HEK293 (cell line): ENCODE results near the gene ARMC7.

Source experiments
- CTCF ChIA-PET: fragments of 350-600 bp; formaldehyde crosslinking; extraction: SDS; loops from one replicate; lab custom pipeline; 2021; ENCODE audit warnings: antibody characterized with exemption; lab: Yijun Ruan, JAX
- POLR2A ChIA-PET: fragments of 300-600 bp; formaldehyde crosslinking; extraction: SDS; loops from one replicate; lab custom pipeline; 2020; ENCODE audit warnings: antibody characterized with exemption, inconsistent platforms; lab: Yijun Ruan, JAX
- H3K27ac ChIP-seq: fragments of 200-500 bp; sonication (Bioruptor generic); 2 replicates; pipeline ENCODE4 v1.5.1; 2014; ENCODE audit warnings: low read depth, low read length, control low read depth, inconsistent platforms; ENCODE audit errors: extremely low read depth
- H3K36me3 ChIP-seq, 2 experiments: fragments of 200-500 bp in 1 of 2; sonication (Bioruptor generic) in 1 of 2; 1 replicate in 1 of 2; 2 replicates in 1 of 2; pipeline ENCODE4 v1.5.1; 2014 to 2017; ENCODE audit warnings: inconsistent platforms in 2 of 2, low read length in 2 of 2; ENCODE audit not compliant: control insufficient read depth in 2 of 2, insufficient read depth in 1 of 2
- H3K4me1 ChIP-seq: fragments of 200-500 bp; sonication (Bioruptor generic); 2 replicates; pipeline ENCODE4 v1.5.1; 2014; ENCODE audit warnings: mild to moderate bottlenecking, low read length, inconsistent platforms; ENCODE audit not compliant: control insufficient read depth, insufficient read depth
- H3K4me3 ChIP-seq: 2 replicates; pipeline ENCODE4 v1.5.1; 2011; ENCODE audit warnings: low read depth, mild to moderate bottlenecking, control low read depth, low read length, moderate library complexity
- H3K9me3 ChIP-seq: fragments of 200-500 bp; sonication (Bioruptor generic); 2 replicates; pipeline ENCODE4 v1.5.1; 2014; ENCODE audit warnings: low read depth, low read length, inconsistent platforms; ENCODE audit not compliant: control insufficient read depth, insufficient read depth
- FEZF1 ChIP-seq: fragments of 450-650 bp; formaldehyde crosslinking; IDR thresholded peaks from 2 replicates; pipeline ENCODE4 v1.5.1; 2016; ENCODE audit warnings: missing biosample characterization, missing genetic modification characterization
- KLF8 ChIP-seq: fragments of 450-650 bp; formaldehyde crosslinking; IDR thresholded peaks from 2 replicates; pipeline ENCODE4 v1.5.1; 2016; ENCODE audit warnings: missing biosample characterization, missing genetic modification characterization
- PATZ1 ChIP-seq: fragments of 450-650 bp; formaldehyde crosslinking; IDR thresholded peaks from 2 replicates; pipeline ENCODE4 v1.5.1; 2016; ENCODE audit warnings: missing biosample characterization, missing genetic modification characterization
- PRDM1 ChIP-seq: fragments of 450-650 bp; formaldehyde crosslinking; IDR thresholded peaks from 2 replicates; pipeline ENCODE4; 2016; ENCODE audit warnings: missing biosample characterization, missing genetic modification characterization
- PRDM10 ChIP-seq: fragments of 450-650 bp; formaldehyde crosslinking; IDR thresholded peaks from 2 replicates; pipeline ENCODE4 v1.5.1; 2016; ENCODE audit warnings: missing biosample characterization, missing genetic modification characterization
- SP7 ChIP-seq: fragments of 450-650 bp; formaldehyde crosslinking; IDR thresholded peaks from 2 replicates; pipeline ENCODE4 v1.5.1; 2016; ENCODE audit warnings: missing biosample characterization, missing genetic modification characterization
- TRIM28 ChIP-seq: IDR thresholded peaks from 2 replicates; pipeline ENCODE4 v1.6.1; 2011; ENCODE audit warnings: low read length, control low read depth, borderline replicate concordance
- ZBTB17 ChIP-seq: fragments of 450-650 bp; formaldehyde crosslinking; IDR thresholded peaks from 2 replicates; pipeline ENCODE4 v1.5.1; 2016; ENCODE audit warnings: missing biosample characterization, missing genetic modification characterization
- ZNF202 ChIP-seq: fragments of 450-650 bp; formaldehyde crosslinking; IDR thresholded peaks from 2 replicates; pipeline ENCODE4 v1.5.1; 2016; ENCODE audit warnings: missing biosample characterization, missing genetic modification characterization, borderline replicate concordance
- ZNF280C ChIP-seq: fragments of 450-650 bp; formaldehyde crosslinking; IDR thresholded peaks from 2 replicates; pipeline ENCODE4 v1.5.1; 2016; ENCODE audit warnings: missing biosample characterization, missing genetic modification characterization
- ZNF311 ChIP-seq: fragments of 450-650 bp; formaldehyde crosslinking; IDR thresholded peaks from 2 replicates; pipeline ENCODE4 v1.5.1; 2017; ENCODE audit warnings: missing biosample characterization, missing genetic modification characterization, borderline replicate concordance
- ZNF416 ChIP-seq: fragments of 450-650 bp; formaldehyde crosslinking; IDR thresholded peaks from 2 replicates; pipeline ENCODE4 v1.5.1; 2016; ENCODE audit warnings: missing biosample characterization, missing genetic modification characterization
- ZNF558 ChIP-seq: fragments of 450-650 bp; formaldehyde crosslinking; IDR thresholded peaks from 2 replicates; pipeline ENCODE4 v1.5.1; 2016; ENCODE audit warnings: missing biosample characterization, missing genetic modification characterization
- ZNF621 ChIP-seq: fragments of 450-650 bp; formaldehyde crosslinking; IDR thresholded peaks from 2 replicates; pipeline ENCODE4 v1.5.1; 2017; ENCODE audit warnings: missing biosample characterization, missing genetic modification characterization
- ZNF677 ChIP-seq: fragments of 450-650 bp; IDR thresholded peaks from 2 replicates; pipeline ENCODE4 v1.5.0; 2018; ENCODE audit warnings: missing biosample characterization, mild to moderate bottlenecking, missing genetic modification characterization, moderate library complexity
- ZNF785 ChIP-seq: fragments of 450-650 bp; formaldehyde crosslinking; IDR thresholded peaks from 2 replicates; pipeline ENCODE4 v1.5.1; 2016; ENCODE audit warnings: missing biosample characterization, missing genetic modification characterization
- ZNF792 ChIP-seq: fragments of 450-650 bp; formaldehyde crosslinking; IDR thresholded peaks from 2 replicates; pipeline ENCODE4 v1.5.1; 2016; ENCODE audit warnings: missing biosample characterization, missing genetic modification characterization

The ARMC7 gene

GRCh38 chr17:75073618-75074047 lies 36.1 kb upstream of the ARMC7 start:
- no peaks in the 10 kb centered on the region for H3K4me1 ChIP-seq
- CTCF ChIA-PET, result interaction anchor here (0.5 to 15.6 kb wide), 11 partner anchors 11 to 704 kb away, joined by 3 to 117 read pairs (median 3); partner anchors contain the start of gene ARMC7
- no peak for TF ChIP-seq ZNF792
- TF ChIP-seq ZNF785 (tag by site-specific recombination), result no peak
- TF ChIP-seq ZNF677, result no peak
- TF ChIP-seq PRDM10 (tag by site-specific recombination), result peak; percentile 93
- POLR2A ChIA-PET, result interaction anchor here (0.7 to 1.2 kb wide), 2 partner anchors 113 to 135 kb away, joined by 3 read pairs; no protein-coding TSS in a partner anchor
- no peaks in the 10 kb centered on the region for H3K9me3 ChIP-seq
- H3K4me3 ChIP-seq, result no peak overlapping the region
- H3K36me3 ChIP-seq, result no peaks in the 10 kb centered on the region
- no peak overlapping the region for H3K27ac ChIP-seq

GRCh38 chr17:75074532-75074931 lies 35.2 kb upstream of the ARMC7 start:
- Histone ChIP-seq H3K4me3 (no peak overlapping the region), H3K27ac (no peak overlapping the region), H3K36me3 (no peaks in the 10 kb centered on the region), H3K4me1 (peaks cover 2% of the 10 kb centered on the region; the same call in 1 of the 2 replicates), H3K9me3 (no peaks in the 10 kb centered on the region)
- TF ChIP-seq SP7 (tag by site-specific recombination) (no peak), ZNF558 (tag by site-specific recombination) (no peak), KLF8 (tag by site-specific recombination) (no peak), ZNF416 (no peak), ZNF621 (tag by site-specific recombination) (no peak), ZNF311 (no peak), ZNF202 (tag by site-specific recombination) (no peak), TRIM28 (no peak), ZNF280C (no peak)
- ChIA-PET CTCF (interaction anchor here (1.2 to 3.2 kb wide), 2 partner anchors 14 to 30 kb away, joined by 3 to 22 read pairs; no protein-coding TSS in a partner anchor), POLR2A (interaction anchor here (1.2 kb wide), 1 partner anchor 14 kb away, joined by 3 read pairs; no protein-coding TSS in a partner anchor)

GRCh38 chr17:75075597-75076336 lies 34.0 kb upstream of the ARMC7 start:
- H3K4me3 ChIP-seq, result no peak overlapping the region
- ChIA-PET POLR2A (interaction anchor here (0.6 to 1.4 kb wide), 7 partner anchors 12 to 76 kb away, joined by 3 to 5 read pairs (median 3); partner anchors contain the start of gene SLC16A5), CTCF (interaction anchor here (0.6 to 1.0 kb wide), 4 partner anchors 20 to 38 kb away, joined by 3 to 6 read pairs (median 4); no protein-coding TSS in a partner anchor)
- H3K9me3 ChIP-seq, result no peaks in the 10 kb centered on the region
- peaks cover 2% of the 10 kb centered on the region; the same call in 1 of the 2 replicates for H3K4me1 ChIP-seq
- no peak overlapping the region for H3K27ac ChIP-seq
- no peaks in the 10 kb centered on the region for H3K36me3 ChIP-seq
- TF ChIP-seq ZBTB17 (tag by site-specific recombination) (peak; percentile 39; the same call in 1 of the 2 replicates), FEZF1 (tag by site-specific recombination) (0 out of 2 replicates have a peak, but pooled peaks have one; percentile 17), PATZ1 (tag by site-specific recombination) (no peak), PRDM1 (tag by site-specific recombination) (peak; percentile 29; the same call in 1 of the 2 replicates)
